GM19099 (cell line): ENCODE measurements around the gene MUC6.

Source experiments
- POLR2A ChIP-seq: IDR thresholded peaks from 3 replicates; pipeline ENCODE4 v1.6.1; 2011; ENCODE audit warnings: low read depth; ENCODE audit not compliant: insufficient read length; ENCODE audit errors: extremely low read depth

Gene MUC6

GRCh38 chr11:971092-971690 is 65.3 kb downstream of the MUC6 start:
- TF ChIP-seq POLR2A: no peak

- TF ChIP-seq POLR2A: no peak
Measured at GRCh38 chr11:970319-970871, 66.1 kb downstream of the MUC6 start.

GRCh38 chr11:969651-970205 is 66.8 kb downstream of the MUC6 start:
- TF ChIP-seq POLR2A: no peak

GRCh38 chr11:968822-969221 is 67.7 kb downstream of the MUC6 start:
- TF ChIP-seq POLR2A: no peak

- TF ChIP-seq POLR2A: no peak
Measured at GRCh38 chr11:967995-968751, 68.3 kb downstream of the MUC6 start.

- TF ChIP-seq POLR2A: no peak
Measured at GRCh38 chr11:965206-965775, 71.2 kb downstream of the MUC6 start.

- no peak for TF ChIP-seq POLR2A
Measured at GRCh38 chr11:963852-964251, 72.7 kb downstream of the MUC6 start.
